HG02840 (cell line): Measurements from ENCODE around the gene STAT2.
"Not testable (repeated sequence)": the region's sequence is repeated elsewhere in the genome, so short reads cannot be mapped to it uniquely, and the experiment has no call there.

Source experiments
- ATAC-seq: cut with Tn5 transposase; IDR thresholded peaks from one replicate; pipeline ENCODE4 v1.9.1; 2021; ENCODE audit warnings: mild to moderate bottlenecking, moderate library complexity, moderate number of reproducible peaks; ENCODE audit not compliant: unreplicated experiment, low FRiP score

STAT2 gene

DNA sequence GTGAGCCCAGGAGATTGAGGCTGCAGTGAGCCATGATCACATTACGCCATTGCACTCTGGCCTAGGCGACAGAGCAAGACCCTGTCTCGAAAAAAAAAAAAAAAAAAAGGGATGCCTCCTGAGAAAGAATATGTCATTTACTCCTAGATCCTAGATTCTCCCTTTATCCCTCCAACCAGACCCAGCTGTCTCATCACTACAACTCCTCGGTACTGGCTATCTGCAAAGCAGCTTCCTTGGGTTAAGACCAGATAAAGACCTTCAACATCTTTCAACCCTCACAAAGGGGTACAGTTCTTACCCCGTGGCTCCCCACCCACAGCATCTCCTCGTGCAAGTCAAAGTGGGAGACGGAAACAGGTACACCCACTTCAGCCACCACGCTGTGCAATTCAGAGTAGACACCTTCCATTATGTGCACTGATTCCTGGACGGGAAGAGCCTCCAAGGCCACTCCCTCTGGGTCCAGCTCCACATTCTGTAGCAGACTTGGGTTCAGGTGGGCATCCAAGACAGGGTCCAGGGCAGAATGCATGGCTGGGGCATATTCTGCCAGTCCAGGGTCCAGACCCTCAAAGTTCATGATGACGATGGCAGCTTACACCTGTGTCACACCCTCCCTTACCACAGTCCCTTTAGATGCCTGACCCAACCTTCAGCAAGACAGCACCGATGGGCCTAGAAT, 27.3 kb downstream of the STAT2 start:
- ATAC-seq: no peak

GRCh38 chr12:56330936-56331490, 28.9 kb downstream of the STAT2 start:
- ATAC-seq: no peak

DNA sequence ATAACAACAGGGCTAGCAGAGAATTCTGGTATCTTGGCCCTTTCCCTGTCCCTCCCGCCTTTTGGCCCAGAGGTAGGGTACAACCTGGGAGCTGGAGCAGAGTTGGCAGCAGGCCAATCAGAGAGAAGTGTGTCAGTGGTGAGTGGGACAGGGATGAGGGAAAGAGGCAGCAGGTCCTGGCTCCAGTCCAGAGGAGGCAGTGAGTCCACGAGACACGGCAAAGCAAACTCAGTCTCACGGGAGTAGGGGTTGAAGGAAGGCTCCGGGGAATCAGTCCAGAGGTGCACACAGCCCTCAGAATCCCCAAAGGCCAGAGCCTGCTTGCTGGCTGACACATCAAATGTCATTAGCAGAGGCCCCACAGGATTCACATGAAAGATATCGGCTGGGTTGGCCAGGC, 33.4 kb downstream of the STAT2 start:
- ATAC-seq: no peak

DNA sequence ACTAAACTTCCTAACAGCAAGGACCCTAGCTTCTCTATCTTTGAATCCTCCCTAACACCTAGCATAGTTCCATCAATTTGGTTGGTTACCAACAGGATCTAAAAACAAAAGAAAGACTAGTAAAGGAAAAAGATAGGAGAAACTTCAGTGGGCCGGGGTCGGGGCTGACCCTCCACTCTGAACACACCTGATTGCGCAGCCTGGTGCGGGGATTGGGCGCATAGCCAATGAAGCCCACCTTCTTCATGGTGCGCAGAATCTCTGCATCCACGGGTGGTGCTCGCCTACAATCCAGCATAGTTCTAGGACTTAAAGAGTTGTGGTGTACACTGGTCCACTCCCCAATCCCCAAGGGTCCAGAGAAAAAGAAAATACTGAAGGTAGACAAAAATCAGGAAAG, 33.8 kb downstream of the STAT2 start:
- no peak for ATAC-seq

GRCh38 chr12:56324206-56324605, 35.7 kb downstream of the STAT2 start:
- ATAC-seq: no peak

GRCh38 chr12:56321610-56322009, 38.3 kb downstream of the STAT2 start:
- not testable (repeated sequence) for ATAC-seq

DNA sequence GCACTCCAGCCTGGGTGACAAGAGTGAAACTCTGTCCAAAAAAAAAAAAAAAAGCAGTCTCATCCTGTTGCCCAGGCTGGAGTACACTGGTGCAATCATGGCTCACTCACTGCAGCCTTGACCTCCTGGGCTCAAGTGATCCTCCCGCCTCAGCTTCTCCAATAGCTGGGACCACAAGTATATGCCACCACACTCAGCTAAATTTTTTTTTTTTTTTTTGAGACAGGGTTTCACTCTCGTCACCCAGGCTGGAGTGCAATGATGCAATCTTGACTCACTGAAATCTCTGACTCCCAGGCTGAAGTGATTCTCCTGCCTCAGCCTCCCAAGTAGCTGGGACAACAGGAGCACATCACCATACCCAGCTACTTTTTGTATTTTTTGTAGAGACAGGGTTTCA, 38.9 kb downstream of the STAT2 start:
- ATAC-seq: no peak

GRCh38 chr12:56317675-56318074, 42.2 kb downstream of the STAT2 start:
- ATAC-seq: no peak

GRCh38 chr12:56315622-56316473, 44.1 kb downstream of the STAT2 start, which contains the start of gene CNPY2:
TSS of gene CNPY2 (minus strand) at chr12:56315988. CDS start at chr12:56315217, 771 bp downstream.
- ATAC-seq: peak; percentile 91

- ATAC-seq: no peak
Observed at GRCh38 chr12:56315249-56315621, 44.7 kb downstream of the STAT2 start.

DNA sequence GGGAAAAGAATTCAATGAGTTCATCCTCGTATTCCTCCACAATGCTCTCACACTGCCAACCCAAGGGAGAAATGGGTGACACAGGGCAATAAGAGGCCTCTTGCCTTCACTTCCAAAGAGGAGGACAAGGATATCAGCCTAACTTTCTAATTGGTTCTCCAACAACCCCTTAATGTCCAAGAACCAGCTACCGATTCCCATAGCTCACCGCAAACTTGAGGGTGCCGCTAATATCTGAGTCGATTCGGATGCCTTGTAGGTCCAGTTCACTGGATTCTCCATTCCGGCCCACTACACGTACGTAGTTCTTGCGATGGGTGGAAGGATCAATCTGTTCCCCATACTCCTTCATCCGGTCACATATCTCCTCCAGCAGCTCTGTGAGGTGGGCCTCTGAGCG, 48.9 kb downstream of the STAT2 start:
- ATAC-seq: no peak

GRCh38 chr12:56308714-56309113, 51.2 kb downstream of the STAT2 start:
- no peak for ATAC-seq

DNA sequence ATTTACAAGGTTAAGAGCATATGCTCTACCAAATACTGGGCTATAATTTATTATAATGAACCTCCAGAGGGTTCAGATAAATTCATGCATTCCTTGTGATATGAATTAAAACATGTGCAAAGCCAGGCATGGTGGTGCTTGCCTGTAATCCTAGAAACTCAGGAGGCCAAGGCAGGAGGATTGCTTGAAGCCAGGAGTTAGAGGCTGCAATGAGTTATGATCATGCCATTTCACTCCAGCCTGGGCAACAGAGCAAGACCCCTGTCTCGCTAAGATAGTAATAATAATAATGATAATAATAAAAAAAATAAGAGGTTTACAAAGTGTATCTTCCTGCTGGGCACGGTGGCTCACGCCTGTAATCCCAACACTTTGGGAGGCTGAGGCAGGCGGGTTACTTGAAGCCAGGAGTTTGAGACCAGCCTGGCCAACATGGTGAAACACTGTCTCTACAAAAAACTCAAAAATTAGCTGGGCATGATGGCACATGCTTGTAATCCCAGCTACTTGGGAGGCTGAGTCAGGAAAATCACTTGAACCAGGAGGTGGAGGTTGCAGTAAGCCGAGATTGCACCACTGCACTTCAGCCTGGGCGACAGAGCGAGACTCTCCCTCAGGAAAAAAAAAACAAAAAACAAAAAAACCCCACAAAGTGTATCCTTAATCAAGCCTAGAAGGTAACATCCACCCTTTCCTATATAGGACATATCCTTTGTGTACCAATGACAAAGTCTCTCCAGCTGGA, 52.5 kb downstream of the STAT2 start:
- ATAC-seq: no peak

DNA sequence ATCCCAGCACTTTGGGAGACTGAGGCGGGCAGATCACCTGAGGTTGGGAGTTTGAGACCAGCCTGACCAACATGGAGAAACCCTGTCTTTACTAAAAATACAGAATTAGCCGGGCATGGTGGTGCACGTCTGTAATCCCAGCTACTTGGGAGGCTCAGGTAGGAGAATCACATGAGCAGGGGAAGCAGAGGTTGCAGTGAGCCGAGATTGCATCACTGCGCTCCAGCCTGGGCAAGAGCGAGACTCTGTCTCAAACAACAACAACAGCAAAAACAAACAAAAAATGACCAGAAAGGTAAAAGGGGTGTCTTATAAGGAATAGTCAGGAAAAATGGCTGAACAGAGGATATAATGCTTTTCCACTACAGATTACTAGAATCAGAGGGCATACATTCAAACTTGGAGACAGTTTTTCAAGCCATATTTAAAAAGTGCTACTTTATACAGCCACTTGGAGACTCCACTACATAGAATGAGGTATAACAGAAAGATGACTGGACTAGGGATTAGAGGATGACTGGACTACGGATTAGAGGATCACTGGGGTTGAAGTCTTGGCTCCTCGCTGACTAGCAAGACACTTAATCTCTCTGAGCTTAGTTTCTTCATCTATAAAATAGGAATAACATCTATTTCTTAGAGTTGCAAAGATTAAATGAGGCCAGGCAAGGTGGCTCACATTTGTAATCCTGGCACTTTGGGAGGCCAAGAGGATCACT, 54.9 kb downstream of the STAT2 start:
- no peak for ATAC-seq

DNA sequence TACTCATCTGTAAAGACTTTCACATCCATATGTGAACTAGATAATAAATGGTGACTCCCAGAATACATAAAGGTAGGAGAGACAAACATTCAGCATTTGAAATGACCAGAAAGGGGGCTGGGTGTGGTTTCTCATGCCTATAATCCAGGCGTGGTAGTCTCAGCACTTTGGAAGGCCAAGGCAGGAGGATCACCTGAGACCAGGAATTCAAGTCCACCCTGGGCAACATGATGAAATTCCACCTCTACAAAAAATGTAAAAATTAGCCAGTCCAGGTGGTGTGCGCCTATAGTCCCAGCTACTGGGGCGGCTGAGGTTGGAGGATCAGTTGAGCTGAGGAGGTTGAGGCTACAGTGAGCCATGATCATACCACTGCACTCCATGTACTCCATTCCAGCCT, 55.6 kb downstream of the STAT2 start:
- no peak for ATAC-seq

DNA sequence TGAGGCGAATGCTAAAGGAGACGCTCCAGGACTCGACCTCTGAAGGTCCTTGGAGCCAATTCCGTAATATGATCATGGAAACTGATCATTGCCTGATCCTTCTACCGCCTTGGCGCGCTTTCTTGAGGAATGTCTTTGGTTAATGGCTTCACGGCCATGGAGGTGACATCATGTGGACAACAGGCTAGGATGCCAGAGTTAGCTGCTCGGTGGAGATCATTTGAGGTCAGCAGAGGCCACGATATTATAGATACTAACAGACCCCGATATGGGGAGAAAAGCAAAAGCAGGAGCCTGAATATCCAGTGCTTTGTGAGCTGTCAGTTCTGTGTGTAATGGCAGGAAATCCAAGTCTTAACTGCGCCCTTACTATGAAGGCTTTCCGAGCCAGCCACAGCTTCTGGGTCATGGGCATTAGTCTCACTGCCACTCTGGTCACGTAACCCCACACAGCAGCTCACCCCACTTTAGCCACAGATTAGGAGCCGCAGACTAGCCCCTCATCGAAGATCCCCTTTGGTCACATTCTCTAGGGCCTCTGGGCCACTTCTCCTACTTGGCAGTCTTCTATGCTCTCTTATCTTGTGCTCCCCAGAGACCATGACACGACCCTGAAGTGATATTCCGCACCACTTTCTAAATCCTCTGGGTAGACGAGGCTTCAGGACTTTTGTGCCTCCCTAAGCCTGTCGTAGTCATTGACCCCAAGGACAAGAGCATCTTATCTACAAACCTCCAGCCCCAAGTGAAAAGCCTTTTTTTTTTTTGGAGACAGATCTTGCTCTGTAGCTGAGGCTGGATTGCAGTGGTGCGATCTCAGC, 59.1 kb downstream of the STAT2 start:
- no peak for ATAC-seq

GRCh38 chr12:56299853-56300643, 59.9 kb downstream of the STAT2 start, which contains the start of gene CS:
TSS of gene CS (minus strand) at chr12:56300330. CDS start at chr12:56300201, 129 bp downstream.
- ATAC-seq: peak; percentile 92

GRCh38 chr12:56299308-56299852, 60.5 kb downstream of the STAT2 start:
- ATAC-seq: no peak
